SU-DHL-6 (cell line): Measurements from ENCODE around the gene RAB36.

ENCODE experiments used
- CTCF ChIP-seq: fragments of 200-600 bp; sonication (generic); IDR thresholded peaks from one replicate; pipeline ENCODE4 v1.5.1; 2017; ENCODE audit warnings: antibody characterized with exemption, mild to moderate bottlenecking, low read length, moderate library complexity; ENCODE audit not compliant: insufficient read depth, poor library complexity, severe bottlenecking
- EZH2phosphoT487 ChIP-seq: fragments of 200-600 bp; sonication (generic), shearing (Covaris generic); conservative IDR thresholded peaks from 2 replicates; pipeline ENCODE4 v1.6.1; 2018; ENCODE audit warnings: mild to moderate bottlenecking, antibody characterized with exemption, low read length, moderate library complexity, mixed read lengths

DNA sequence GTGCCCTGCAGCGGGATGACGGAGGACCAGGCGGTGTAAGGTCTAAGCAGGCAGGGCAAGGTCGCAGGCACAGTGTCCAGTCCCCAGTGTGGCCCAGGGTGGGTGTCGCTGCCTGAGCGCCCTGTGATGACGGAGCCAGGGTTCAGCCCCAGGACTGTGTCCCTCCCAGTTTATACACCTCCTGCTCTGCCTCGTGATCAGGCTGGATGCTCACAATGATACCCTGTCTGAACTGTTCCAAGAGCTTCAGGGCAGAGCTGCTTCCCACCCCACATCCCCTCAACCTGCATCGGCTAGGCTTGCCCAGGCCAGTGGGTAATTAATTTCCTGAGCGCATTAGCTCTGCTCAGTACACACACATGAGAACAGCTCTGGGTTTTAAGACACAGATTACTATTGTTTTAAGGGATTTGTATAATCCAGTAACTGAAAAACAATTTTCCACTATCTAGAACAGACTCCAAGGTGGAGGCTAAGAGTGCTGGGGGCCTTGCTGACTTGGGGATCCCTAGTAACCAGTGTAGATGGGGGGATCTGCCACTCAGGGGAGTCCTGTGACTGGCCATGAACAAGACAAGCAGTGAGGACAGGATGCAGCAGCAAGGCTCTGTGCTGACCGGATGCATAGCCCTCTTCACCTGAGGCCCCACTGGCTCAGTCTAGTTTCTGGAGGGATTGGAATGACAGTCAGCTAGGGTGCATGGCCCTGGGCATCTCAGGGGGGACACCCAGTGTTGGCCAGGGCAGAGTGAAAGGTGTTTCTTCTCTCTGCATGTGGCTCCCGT lies 40.9 kb upstream of the RAB36 start:
- TF ChIP-seq CTCF (no peak), EZH2phosphoT487 (no peak)
